Measurements from ENCODE around the gene WDR73.

Gene WDR73

GRCh38 chr15:84657748-84658079 is 3.6 kb upstream of the WDR73 start:
- peak overlapping the region; percentile 64 for H3K4me3 ChIP-seq (ENCODE audit: low read length)
- TF ChIP-seq CTCF (conservative IDR thresholded peaks at IDR 0.05; ENCODE audit: low read length), result no peak
- no peak for DNase-seq (ENCODE audit: low read depth)

DNA sequence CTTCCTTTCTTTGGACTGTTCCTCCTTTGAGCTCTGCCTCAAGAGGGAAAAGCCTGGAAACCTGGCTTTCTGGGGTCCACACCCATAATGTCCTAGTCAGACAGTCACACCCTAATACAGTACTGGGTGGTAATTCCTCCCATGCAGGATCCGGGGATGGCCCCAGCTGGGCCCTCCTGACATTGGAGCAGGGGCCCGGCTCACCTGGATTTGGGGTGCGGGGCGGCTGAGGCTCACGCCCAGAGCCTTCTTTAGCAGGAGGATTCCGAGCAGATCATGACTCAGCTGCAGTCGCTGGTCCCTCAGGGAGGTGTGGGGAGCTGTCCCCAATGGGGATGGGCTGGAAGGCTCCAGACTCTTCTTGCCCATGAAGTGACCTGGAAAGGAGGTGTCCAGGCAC is 2.9 kb upstream of the WDR73 start:
- TF ChIP-seq CTCF (conservative IDR thresholded peaks at IDR 0.05; ENCODE audit: low read length), result no peak
- H3K4me3 ChIP-seq (ENCODE audit: low read length), result no peak overlapping the region
- no peak for DNase-seq (ENCODE audit: low read depth)

DNA sequence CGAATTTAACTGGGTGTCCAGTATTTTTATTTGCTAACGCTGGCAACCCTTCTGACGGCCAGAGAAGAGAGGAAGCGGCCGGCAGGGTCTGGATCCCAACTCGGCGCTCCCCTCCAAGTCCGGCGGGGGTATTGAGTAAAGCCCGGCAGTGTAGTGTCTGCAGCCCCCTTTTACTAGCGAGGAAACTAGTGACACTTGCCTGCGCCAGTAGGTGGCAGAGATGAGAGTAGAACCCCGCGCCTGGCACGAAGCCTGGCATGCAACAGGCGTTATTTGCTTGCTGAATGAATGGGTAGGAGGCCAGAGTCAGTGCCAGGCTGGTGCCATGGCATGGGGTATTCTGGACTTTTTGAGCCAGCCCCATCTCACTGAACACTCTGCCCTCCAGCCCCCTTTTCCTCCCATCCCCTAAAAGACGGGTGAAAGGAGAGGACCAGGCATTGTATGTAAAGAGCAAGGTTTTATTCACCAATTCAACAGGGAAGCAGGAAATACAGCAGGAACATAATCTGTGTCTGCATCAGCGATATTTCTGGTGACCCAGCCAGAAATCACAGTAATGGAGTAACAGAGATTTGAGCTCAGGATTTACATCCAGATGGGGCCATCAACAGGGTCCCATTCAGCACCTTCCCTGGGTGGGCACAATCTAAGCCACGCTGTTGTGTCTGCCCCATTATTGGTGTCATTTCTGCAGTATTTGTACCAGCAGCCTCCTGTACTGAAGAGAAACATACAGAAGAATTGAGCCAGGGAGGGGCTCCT is 788 bp upstream of the WDR73 start:
- DNase-seq (ENCODE audit: low read depth), result peak; percentile 84
- TF ChIP-seq CTCF (conservative IDR thresholded peaks at IDR 0.05; ENCODE audit: low read length), result peak; percentile 79
- peak overlapping the region; percentile 99 for H3K4me3 ChIP-seq (ENCODE audit: low read length)

GRCh38 chr15:84653584-84653909 is 536 bp downstream of the WDR73 start:
- no peak for DNase-seq (ENCODE audit: low read depth)
- H3K4me3 ChIP-seq (ENCODE audit: low read length), result peak overlapping the region; percentile 99
- no peak for TF ChIP-seq CTCF (conservative IDR thresholded peaks at IDR 0.05; ENCODE audit: low read length)

DNA sequence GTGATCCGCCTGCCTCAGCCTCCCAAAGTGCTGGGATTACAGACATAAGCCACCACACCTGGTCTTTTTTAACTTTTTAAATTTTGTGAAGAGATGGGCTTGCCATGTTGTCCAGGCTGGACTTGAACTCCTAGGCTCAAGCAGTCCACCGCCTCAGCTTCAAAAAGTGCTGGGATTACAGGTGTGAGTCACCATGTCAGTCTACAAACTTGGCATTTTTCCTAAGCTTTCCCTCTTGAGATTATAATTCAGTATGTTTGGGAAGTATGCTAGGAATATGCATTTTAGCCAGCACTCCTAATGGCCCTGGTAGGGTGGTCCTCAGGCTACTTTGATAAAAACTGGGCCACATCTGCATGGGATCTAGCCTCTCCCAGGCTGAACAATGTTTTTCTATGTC is 4.4 kb downstream of the WDR73 start:
- no peak overlapping the region for H3K4me3 ChIP-seq (ENCODE audit: low read length)
- no peak for TF ChIP-seq CTCF (conservative IDR thresholded peaks at IDR 0.05; ENCODE audit: low read length)
- DNase-seq (ENCODE audit: low read depth), result no peak

GRCh38 chr15:84648539-84648938 is 5.5 kb downstream of the WDR73 start:
- no peak for TF ChIP-seq CTCF (conservative IDR thresholded peaks at IDR 0.05; ENCODE audit: low read length)
- DNase-seq (ENCODE audit: low read depth), result peak; percentile 47
- H3K4me3 ChIP-seq (ENCODE audit: low read length), result no peak overlapping the region

DNA sequence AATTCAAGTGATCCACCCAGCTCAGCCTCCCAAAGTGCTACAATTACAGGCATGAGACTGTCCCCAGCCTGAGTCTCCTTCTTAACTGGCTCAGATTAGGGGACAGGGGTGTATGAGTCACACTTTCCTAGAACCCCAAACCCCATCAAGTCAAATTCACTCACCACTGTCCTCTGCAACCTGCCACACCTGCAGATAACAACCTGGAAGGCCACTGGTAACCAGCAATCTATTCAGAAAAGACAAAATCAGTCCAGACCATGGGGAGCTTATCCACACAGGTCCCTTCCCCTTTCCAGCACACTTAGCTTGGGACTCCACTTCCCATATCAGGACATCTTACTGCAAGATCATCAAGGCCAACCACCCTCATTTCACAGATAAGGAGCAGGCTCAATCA is 6.4 kb downstream of the WDR73 start:
- H3K4me3 ChIP-seq (ENCODE audit: low read length), result no peak overlapping the region
- DNase-seq (ENCODE audit: low read depth), result no peak
- TF ChIP-seq CTCF (conservative IDR thresholded peaks at IDR 0.05; ENCODE audit: low read length), result no peak

Data from AG10803 (cell line).